Activated T-helper 1 cell treated with anti-CD3 and anti-CD28 coated beads, Interleukin-12 subunit alpha, Interleukin-12 subunit beta, Interleukin-2, Interleukin-4 antibody, amounts not matched to agents 30 ng/mL and 10 ng/mL and 1 ng/mL, durations not matched to agents 14 hours and 24 hours and 36 hours (primary cell): Measurements from ENCODE around the gene LUC7L2. TPM values are rescaled to one million over a fixed set of nuclear protein-coding genes. Genes with fewer than 3 reads are reported as not detected.
A peak's percentile ranks its signal among the peaks of the same experiment; 100 is the strongest.

Experiments
- DNase-seq: peaks from one replicate; pipeline ENCODE4 v3.0.0; 2021; ENCODE audit warnings: low spot score
- H3K27ac Mint-ChIP-seq: one replicate; pipeline ENCODE4 v1.8.0; 2021; ENCODE audit warnings: mild to moderate bottlenecking, mixed read lengths
- H3K27me3 Mint-ChIP-seq: one replicate; pipeline ENCODE4 v1.8.0; 2022; ENCODE audit warnings: mild to moderate bottlenecking, moderate library complexity, mixed read lengths; ENCODE audit not compliant: insufficient read depth
- H3K36me3 Mint-ChIP-seq: one replicate; pipeline ENCODE4 v1.8.0; 2021; ENCODE audit warnings: low read depth, mixed read lengths
- H3K4me1 Mint-ChIP-seq: one replicate; pipeline ENCODE4 v1.8.0; 2021; ENCODE audit warnings: low read depth, mixed read lengths
- H3K4me3 Mint-ChIP-seq: one replicate; pipeline ENCODE4 v1.8.0; 2021; ENCODE audit warnings: mild to moderate bottlenecking, moderate library complexity, mixed read lengths
- H3K9me3 Mint-ChIP-seq: one replicate; pipeline ENCODE4 v1.8.0; 2021; ENCODE audit warnings: mixed read lengths
- intact Hi-C: fragments of 100-400 bp; cut with micrococcal nuclease; formaldehyde crosslinking; loops from one replicate; pipeline ENCODE4 v1.15.1; 2024
- total RNA-seq: library from RNA; stranded (reverse); gene quantifications from 2 replicates; pipeline ENCODE4 v1.2.3, GENCODE V29; 2022

Gene LUC7L2
- total RNA-seq, 1 donor from 2014 or later = 179 TPM

GRCh38 chr7:139360948-139361307, 1.2 kb downstream of the LUC7L2 start:
- H3K36me3 Mint-ChIP-seq = peaks cover 25% of the 10 kb centered on the region
- intact Hi-C loops = loop anchor here (1.0 to 10.0 kb wide), 5 partner anchors 36 to 1654 kb away; partner anchors contain the start of genes HIPK2, MRPS33 and SLC37A3
- peaks cover 39% of the 10 kb centered on the region for H3K4me1 Mint-ChIP-seq
- no peaks in the 10 kb centered on the region for H3K27me3 Mint-ChIP-seq
- no peak for DNase-seq
- H3K9me3 Mint-ChIP-seq = no peaks in the 10 kb centered on the region
- H3K27ac Mint-ChIP-seq = peak overlapping the region; percentile 97
- H3K4me3 Mint-ChIP-seq = peak overlapping the region; percentile 88

- Mint-ChIP-seq H3K27ac (peak overlapping the region; percentile 97), H3K27me3 (no peaks in the 10 kb centered on the region), H3K4me3 (peak overlapping the region; percentile 88), H3K4me1 (peaks cover 43% of the 10 kb centered on the region), H3K36me3 (peaks cover 25% of the 10 kb centered on the region), H3K9me3 (no peaks in the 10 kb centered on the region)
- no peak for DNase-seq
- intact Hi-C loops = loop anchor here (1.0 to 10.0 kb wide), 5 partner anchors 36 to 1653 kb away; partner anchors contain the start of genes HIPK2, MRPS33 and SLC37A3
Observed at GRCh38 chr7:139361523-139361922, 1.8 kb downstream of the LUC7L2 start.

- intact Hi-C loops = loop anchor here (5.0 to 10.0 kb wide), 4 partner anchors 35 to 1652 kb away; partner anchors contain the start of genes HIPK2, MRPS33 and SLC37A3
- H3K27me3 Mint-ChIP-seq = no peaks in the 10 kb centered on the region
- H3K4me1 Mint-ChIP-seq = peaks cover 43% of the 10 kb centered on the region
- no peaks in the 10 kb centered on the region for H3K9me3 Mint-ChIP-seq
- H3K27ac Mint-ChIP-seq = peak overlapping the region; percentile 41
- DNase-seq = no peak
- peaks cover 25% of the 10 kb centered on the region for H3K36me3 Mint-ChIP-seq
- H3K4me3 Mint-ChIP-seq = peak overlapping the region; percentile 67
Observed at GRCh38 chr7:139362302-139362701, 2.6 kb downstream of the LUC7L2 start.

- intact Hi-C loops = loop anchor here (5.0 to 10.0 kb wide), 4 partner anchors 34 to 1652 kb away; partner anchors contain the start of genes HIPK2, MRPS33 and SLC37A3
- no peaks in the 10 kb centered on the region for H3K9me3 Mint-ChIP-seq
- H3K36me3 Mint-ChIP-seq = peaks cover 30% of the 10 kb centered on the region
- H3K27me3 Mint-ChIP-seq = no peaks in the 10 kb centered on the region
- peaks cover 47% of the 10 kb centered on the region for H3K4me1 Mint-ChIP-seq
- no peak for DNase-seq
- peak overlapping the region; percentile 67 for H3K4me3 Mint-ChIP-seq
- peak overlapping the region; percentile 41 for H3K27ac Mint-ChIP-seq
Observed at GRCh38 chr7:139362981-139363380, 3.3 kb downstream of the LUC7L2 start.

- intact Hi-C loops = loop anchor here (10.0 kb wide), 3 partner anchors 409 to 1649 kb away; partner anchors contain the start of genes HIPK2, MRPS33 and SLC37A3
- no peaks in the 10 kb centered on the region for H3K9me3 Mint-ChIP-seq
- no peak for DNase-seq
- H3K27me3 Mint-ChIP-seq = no peaks in the 10 kb centered on the region
- peaks cover 36% of the 10 kb centered on the region for H3K36me3 Mint-ChIP-seq
- peaks cover 52% of the 10 kb centered on the region for H3K4me1 Mint-ChIP-seq
- H3K4me3 Mint-ChIP-seq = no peak overlapping the region
- peak overlapping the region; percentile 45 for H3K27ac Mint-ChIP-seq
Observed at GRCh38 chr7:139365336-139365735, 5.6 kb downstream of the LUC7L2 start.

- Mint-ChIP-seq H3K4me3 (no peak overlapping the region), H3K27ac (no peak overlapping the region), H3K4me1 (peaks cover 59% of the 10 kb centered on the region), H3K9me3 (no peaks in the 10 kb centered on the region), H3K36me3 (peaks cover 37% of the 10 kb centered on the region), H3K27me3 (no peaks in the 10 kb centered on the region)
- no peak for DNase-seq
- intact Hi-C loops = loop anchor here (10.0 kb wide), 3 partner anchors 408 to 1648 kb away; partner anchors contain the start of genes HIPK2, MRPS33 and SLC37A3
Observed at GRCh38 chr7:139366400-139366799, 6.7 kb downstream of the LUC7L2 start.

- no peaks in the 10 kb centered on the region for H3K9me3 Mint-ChIP-seq
- intact Hi-C loops = loop anchor here (10.0 kb wide), 3 partner anchors 407 to 1647 kb away; partner anchors contain the start of genes HIPK2, MRPS33 and SLC37A3
- no peaks in the 10 kb centered on the region for H3K27me3 Mint-ChIP-seq
- H3K4me3 Mint-ChIP-seq = no peak overlapping the region
- H3K4me1 Mint-ChIP-seq = peaks cover 54% of the 10 kb centered on the region
- peaks cover 35% of the 10 kb centered on the region for H3K36me3 Mint-ChIP-seq
- H3K27ac Mint-ChIP-seq = peak overlapping the region; percentile 52
- DNase-seq = no peak
Observed at GRCh38 chr7:139367438-139368155, 7.9 kb downstream of the LUC7L2 start.

GRCh38 chr7:139370301-139370942, 10.7 kb downstream of the LUC7L2 start:
- no peak for DNase-seq
- intact Hi-C loops = loop anchor here (2.0 kb wide), 1 partner anchor 14 kb away; no protein-coding TSS in a partner anchor
- Mint-ChIP-seq H3K9me3 (no peaks in the 10 kb centered on the region), H3K27ac (peak overlapping the region; percentile 56), H3K36me3 (peaks cover 25% of the 10 kb centered on the region), H3K4me3 (no peak overlapping the region), H3K27me3 (no peaks in the 10 kb centered on the region), H3K4me1 (peaks cover 43% of the 10 kb centered on the region)

GRCh38 chr7:139370943-139371313, 11.2 kb downstream of the LUC7L2 start:
- H3K4me3 Mint-ChIP-seq = no peak overlapping the region
- no peaks in the 10 kb centered on the region for H3K9me3 Mint-ChIP-seq
- H3K27me3 Mint-ChIP-seq = no peaks in the 10 kb centered on the region
- H3K4me1 Mint-ChIP-seq = peaks cover 38% of the 10 kb centered on the region
- H3K27ac Mint-ChIP-seq = peak overlapping the region; percentile 56
- peaks cover 22% of the 10 kb centered on the region for H3K36me3 Mint-ChIP-seq
- no peak for DNase-seq
- intact Hi-C loops = loop anchor here (2.0 kb wide), 1 partner anchor 14 kb away; no protein-coding TSS in a partner anchor

GRCh38 chr7:139374246-139374645, 14.6 kb downstream of the LUC7L2 start:
- Mint-ChIP-seq H3K36me3 (peaks cover 28% of the 10 kb centered on the region), H3K27me3 (no peaks in the 10 kb centered on the region), H3K9me3 (no peaks in the 10 kb centered on the region), H3K4me1 (peaks cover 27% of the 10 kb centered on the region), H3K4me3 (no peak overlapping the region), H3K27ac (no peak overlapping the region)
- intact Hi-C loops = no loop called here
- DNase-seq = no peak

GRCh38 chr7:139382439-139382838, 22.7 kb downstream of the LUC7L2 start:
- DNase-seq = no peak
- Mint-ChIP-seq H3K4me1 (no peaks in the 10 kb centered on the region), H3K4me3 (no peak overlapping the region), H3K36me3 (peaks cover 21% of the 10 kb centered on the region), H3K9me3 (no peaks in the 10 kb centered on the region), H3K27ac (no peak overlapping the region), H3K27me3 (no peaks in the 10 kb centered on the region)
- intact Hi-C loops = no loop called here

GRCh38 chr7:139384611-139385010, 24.9 kb downstream of the LUC7L2 start:
- Mint-ChIP-seq H3K4me3 (no peak overlapping the region), H3K36me3 (peaks cover 32% of the 10 kb centered on the region), H3K27me3 (no peaks in the 10 kb centered on the region), H3K27ac (no peak overlapping the region), H3K4me1 (peaks cover 16% of the 10 kb centered on the region), H3K9me3 (no peaks in the 10 kb centered on the region)
- DNase-seq = no peak
- intact Hi-C loops = loop anchor here (2.0 kb wide), 1 partner anchor 14 kb away; no protein-coding TSS in a partner anchor

- Mint-ChIP-seq H3K9me3 (no peaks in the 10 kb centered on the region), H3K27ac (no peak overlapping the region), H3K4me3 (no peak overlapping the region), H3K27me3 (no peaks in the 10 kb centered on the region), H3K36me3 (peaks cover 38% of the 10 kb centered on the region), H3K4me1 (peaks cover 16% of the 10 kb centered on the region)
- no peak for DNase-seq
- intact Hi-C loops = no loop called here
Observed at GRCh38 chr7:139387594-139387993, 27.9 kb downstream of the LUC7L2 start.
